GM19193 (cell line): ENCODE results near the gene SUSD1.

Source experiments
- POLR2A ChIP-seq: IDR thresholded peaks from 4 replicates; pipeline ENCODE4 v1.6.1; 2011; ENCODE audit not compliant: insufficient read depth, insufficient read length; ENCODE audit errors: extremely low read depth

SUSD1 gene

GRCh38 chr9:112012026-112012902, 162.8 kb downstream of the SUSD1 start:
- peak; percentile 18 for TF ChIP-seq POLR2A

- TF ChIP-seq POLR2A = no peak
These were observed 164.0 kb downstream of the SUSD1 start for GRCh38 chr9:112011051-112011620.

- no peak for TF ChIP-seq POLR2A
These were observed 164.6 kb downstream of the SUSD1 start for GRCh38 chr9:112010537-112010936.

GRCh38 chr9:112009656-112010055, 165.4 kb downstream of the SUSD1 start:
- no peak for TF ChIP-seq POLR2A

GRCh38 chr9:112007575-112008240, 167.4 kb downstream of the SUSD1 start:
- no peak for TF ChIP-seq POLR2A

- TF ChIP-seq POLR2A = no peak
These were observed 168.6 kb downstream of the SUSD1 start for GRCh38 chr9:112006361-112007020.

- no peak for TF ChIP-seq POLR2A
These were observed 169.2 kb downstream of the SUSD1 start for GRCh38 chr9:112005939-112006338.

- no peak for TF ChIP-seq POLR2A
These were observed 171.6 kb downstream of the SUSD1 start for GRCh38 chr9:112003538-112003937.

- TF ChIP-seq POLR2A = no peak
These were observed 172.1 kb downstream of the SUSD1 start for GRCh38 chr9:112002847-112003457.

GRCh38 chr9:112002131-112002846, 172.8 kb downstream of the SUSD1 start:
- TF ChIP-seq POLR2A = no peak

GRCh38 chr9:112000743-112001142, 174.4 kb downstream of the SUSD1 start:
- no peak for TF ChIP-seq POLR2A

GRCh38 chr9:111999319-111999718, 175.8 kb downstream of the SUSD1 start:
- TF ChIP-seq POLR2A = no peak

- TF ChIP-seq POLR2A = no peak
These were observed 177.3 kb downstream of the SUSD1 start for GRCh38 chr9:111997831-111998230.

- no peak for TF ChIP-seq POLR2A
These were observed 180.2 kb downstream of the SUSD1 start for GRCh38 chr9:111994831-111995458.
